Testis (tissue), 2 donors: ENCODE measurements around the gene COL4A1.

Source experiments
- POLR2A ChIP-seq: fragments of 450-650 bp; IDR thresholded peaks from one replicate; pipeline ENCODE4 v1.6.1; 2017; ENCODE audit warnings: antibody characterized with exemption, mild to moderate bottlenecking, moderate library complexity
- TF ChIP-seq, protein P1 (sequence below), 3 experiments: fragments of 450-650 bp in 2 of 3; fragments of 200-600 bp in 1 of 3; sonication (generic) in 1 of 3; IDR thresholded peaks; one replicate each; pipeline ENCODE4 v1.5.1; 2016 to 2019; ENCODE audit warnings: antibody characterized with exemption in 3 of 3, mild to moderate bottlenecking in 2 of 3, moderate library complexity in 1 of 3

- no peak for TF ChIP-seq POLR2A
- TF ChIP-seq, protein P1, sequence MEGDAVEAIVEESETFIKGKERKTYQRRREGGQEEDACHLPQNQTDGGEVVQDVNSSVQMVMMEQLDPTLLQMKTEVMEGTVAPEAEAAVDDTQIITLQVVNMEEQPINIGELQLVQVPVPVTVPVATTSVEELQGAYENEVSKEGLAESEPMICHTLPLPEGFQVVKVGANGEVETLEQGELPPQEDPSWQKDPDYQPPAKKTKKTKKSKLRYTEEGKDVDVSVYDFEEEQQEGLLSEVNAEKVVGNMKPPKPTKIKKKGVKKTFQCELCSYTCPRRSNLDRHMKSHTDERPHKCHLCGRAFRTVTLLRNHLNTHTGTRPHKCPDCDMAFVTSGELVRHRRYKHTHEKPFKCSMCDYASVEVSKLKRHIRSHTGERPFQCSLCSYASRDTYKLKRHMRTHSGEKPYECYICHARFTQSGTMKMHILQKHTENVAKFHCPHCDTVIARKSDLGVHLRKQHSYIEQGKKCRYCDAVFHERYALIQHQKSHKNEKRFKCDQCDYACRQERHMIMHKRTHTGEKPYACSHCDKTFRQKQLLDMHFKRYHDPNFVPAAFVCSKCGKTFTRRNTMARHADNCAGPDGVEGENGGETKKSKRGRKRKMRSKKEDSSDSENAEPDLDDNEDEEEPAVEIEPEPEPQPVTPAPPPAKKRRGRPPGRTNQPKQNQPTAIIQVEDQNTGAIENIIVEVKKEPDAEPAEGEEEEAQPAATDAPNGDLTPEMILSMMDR (IDR thresholded peaks at IDR 0.05) = no peak
Observed at GRCh38 chr13:110289174-110289573, 17.8 kb downstream of the COL4A1 start.
